HG03442 (cell line): ENCODE results near the gene NCAPG.
"Not testable (repeated sequence)": the region's sequence is repeated elsewhere in the genome, so short reads cannot be mapped to it uniquely, and the experiment has no call there.

ENCODE experiments used
- ATAC-seq: cut with Tn5 transposase; IDR thresholded peaks from one replicate; pipeline ENCODE4 v1.9.1; 2021; ENCODE audit warnings: mild to moderate bottlenecking, moderate library complexity; ENCODE audit not compliant: unreplicated experiment

The NCAPG gene

GRCh38 chr4:17787315-17787714 lies 23.5 kb upstream of the NCAPG start:
- no peak for ATAC-seq

DNA sequence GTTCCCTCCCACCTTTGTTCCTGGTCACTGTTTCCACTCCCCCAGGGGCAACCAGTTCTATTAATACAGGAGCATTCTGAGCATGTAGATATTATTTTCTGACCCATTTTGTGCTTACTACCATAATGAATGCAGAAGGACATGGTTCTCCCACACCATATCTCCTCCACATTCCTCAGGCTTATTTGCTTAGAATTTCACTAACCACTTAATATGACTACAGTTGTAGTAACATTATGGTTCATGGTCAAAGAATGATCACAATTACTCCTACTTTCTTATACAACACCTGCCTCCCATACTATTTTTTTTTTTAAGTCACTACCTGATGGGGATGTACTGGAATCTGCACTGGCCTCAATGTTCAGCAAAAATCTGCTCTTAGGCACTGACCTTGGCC lies 21.8 kb upstream of the NCAPG start:
- ATAC-seq, result no peak

- no peak for ATAC-seq
Measured at GRCh38 chr4:17794730-17795129, 16.0 kb upstream of the NCAPG start.

DNA sequence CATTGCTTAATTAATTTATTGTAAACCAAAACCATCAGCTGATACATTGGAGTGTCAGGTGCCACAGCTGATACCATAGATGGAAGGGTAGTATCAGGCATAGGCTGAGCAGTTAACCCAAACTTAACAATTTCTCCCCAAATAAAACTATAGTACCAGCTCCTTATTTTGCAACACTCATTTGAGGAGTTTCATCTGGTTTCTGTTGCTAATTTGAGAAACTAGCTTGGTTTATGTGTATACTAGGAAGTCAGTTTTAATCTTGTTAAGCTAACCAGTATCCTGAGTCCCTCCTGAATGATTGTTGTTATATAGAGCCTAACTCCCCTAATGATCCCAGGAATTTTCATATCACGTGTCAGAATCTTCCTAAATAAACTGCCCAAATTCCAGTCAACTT lies 13.0 kb upstream of the NCAPG start:
- ATAC-seq, result peak; percentile 52

DNA sequence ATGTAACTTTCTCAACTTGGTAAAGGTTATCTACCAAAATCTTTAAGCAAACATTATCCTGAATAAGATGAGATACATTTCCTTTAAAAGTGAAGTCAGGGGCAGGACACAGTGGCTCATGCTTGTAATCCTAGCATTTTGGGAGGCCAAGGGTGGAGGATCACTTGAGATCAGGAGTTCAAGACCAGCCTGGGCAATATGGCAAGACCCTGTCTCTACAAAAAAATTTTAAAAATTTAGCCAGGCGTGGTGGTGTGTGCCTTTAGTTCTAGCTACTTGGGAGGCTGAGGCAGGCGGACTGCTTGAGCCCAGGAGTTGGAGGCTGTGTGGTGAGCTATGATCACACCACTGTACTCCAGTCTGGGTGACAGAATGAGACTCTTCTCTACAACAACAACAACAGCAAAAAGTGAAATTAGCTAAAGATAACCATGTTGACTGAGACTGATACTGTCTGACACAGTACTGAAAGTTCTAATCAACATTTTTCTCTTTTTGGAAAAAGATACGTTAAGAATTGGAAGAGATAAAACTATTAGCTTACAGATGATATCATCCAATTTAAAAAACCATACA lies 5.1 kb upstream of the NCAPG start:
- no peak for ATAC-seq

GRCh38 chr4:17807446-17807845 lies 3.3 kb upstream of the NCAPG start:
- no peak for ATAC-seq

GRCh38 chr4:17809667-17810066 lies 1.1 kb upstream of the NCAPG start:
- ATAC-seq, result no peak

DNA sequence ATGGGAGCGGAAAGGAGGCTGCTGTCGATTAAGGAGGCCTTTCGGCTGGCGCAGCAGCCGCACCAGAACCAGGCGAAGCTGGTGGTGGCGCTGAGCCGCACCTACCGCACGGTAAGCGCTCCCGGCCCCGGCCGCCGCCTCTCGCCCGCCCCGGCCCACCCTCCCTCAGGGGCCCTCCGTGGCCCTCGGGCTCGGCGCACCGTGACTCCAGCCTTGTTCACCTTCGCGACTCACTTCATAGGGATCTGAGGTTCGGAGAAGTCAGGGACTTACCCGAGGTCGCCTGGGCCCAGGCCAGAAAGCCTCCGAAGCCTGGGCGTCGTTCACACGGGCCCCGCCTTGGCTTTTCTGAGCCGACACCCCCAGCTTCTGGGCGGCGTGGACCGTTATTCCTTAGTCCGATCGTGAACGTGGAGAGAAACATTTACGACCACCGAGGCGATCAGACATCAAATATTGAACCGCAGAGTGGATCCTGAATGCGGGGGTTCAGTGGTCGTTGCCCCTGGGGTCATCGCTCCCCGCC lies 362 bp downstream of the NCAPG start:
- peak; percentile 23 for ATAC-seq

DNA sequence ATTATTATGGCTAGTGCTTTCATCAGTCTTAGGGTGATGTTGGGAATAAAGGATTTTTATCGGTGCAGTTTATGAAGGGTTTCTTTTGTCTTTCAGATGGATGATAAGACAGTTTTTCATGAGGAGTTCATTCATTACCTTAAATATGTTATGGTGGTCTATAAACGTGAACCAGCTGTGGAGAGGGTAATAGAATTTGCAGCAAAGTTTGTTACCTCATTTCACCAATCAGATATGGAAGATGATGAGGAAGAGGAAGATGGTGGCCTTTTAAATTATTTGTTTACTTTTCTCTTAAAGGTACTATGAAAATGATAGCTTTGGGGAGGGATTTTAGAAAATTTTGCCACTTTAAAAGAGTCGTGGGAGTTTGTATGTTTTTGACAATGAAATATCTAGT lies 1.3 kb downstream of the NCAPG start:
- no peak for ATAC-seq

DNA sequence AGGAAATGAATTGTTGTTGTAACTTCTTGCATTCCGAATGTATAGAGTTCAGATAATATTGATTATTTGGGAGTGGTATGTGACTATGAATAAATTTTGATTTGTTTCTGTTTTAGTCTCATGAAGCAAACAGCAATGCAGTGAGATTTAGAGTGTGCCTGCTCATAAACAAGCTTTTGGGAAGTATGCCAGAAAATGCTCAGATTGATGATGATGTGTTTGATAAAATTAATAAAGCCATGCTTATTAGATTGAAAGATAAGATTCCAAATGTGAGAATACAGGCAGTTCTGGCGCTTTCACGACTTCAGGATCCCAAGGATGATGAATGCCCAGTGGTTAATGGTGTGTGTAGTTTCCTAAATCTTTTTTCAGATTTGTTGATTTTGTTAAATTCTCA lies 2.0 kb downstream of the NCAPG start:
- ATAC-seq, result no peak

GRCh38 chr4:17814140-17814539 lies 3.4 kb downstream of the NCAPG start:
- no peak for ATAC-seq

DNA sequence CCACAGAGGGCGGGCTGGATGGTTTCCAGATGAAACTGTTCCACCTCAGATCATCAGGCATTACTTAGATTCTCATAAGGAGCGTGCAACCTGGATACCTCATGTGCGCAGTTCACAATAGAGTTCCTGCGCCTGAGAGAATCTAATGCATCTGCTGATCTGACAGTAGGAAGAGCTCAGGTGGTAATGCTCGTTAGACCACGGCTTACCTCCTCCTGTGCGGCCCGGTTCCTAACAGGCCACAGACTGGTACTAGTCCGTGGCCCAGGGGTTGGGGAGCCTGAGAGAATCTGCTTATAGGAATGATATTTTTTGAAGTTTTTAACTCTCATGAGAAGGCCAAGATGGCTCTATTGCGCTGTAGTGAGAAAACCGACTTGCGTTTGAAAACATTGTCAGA lies 5.4 kb downstream of the NCAPG start:
- ATAC-seq, result no peak

DNA sequence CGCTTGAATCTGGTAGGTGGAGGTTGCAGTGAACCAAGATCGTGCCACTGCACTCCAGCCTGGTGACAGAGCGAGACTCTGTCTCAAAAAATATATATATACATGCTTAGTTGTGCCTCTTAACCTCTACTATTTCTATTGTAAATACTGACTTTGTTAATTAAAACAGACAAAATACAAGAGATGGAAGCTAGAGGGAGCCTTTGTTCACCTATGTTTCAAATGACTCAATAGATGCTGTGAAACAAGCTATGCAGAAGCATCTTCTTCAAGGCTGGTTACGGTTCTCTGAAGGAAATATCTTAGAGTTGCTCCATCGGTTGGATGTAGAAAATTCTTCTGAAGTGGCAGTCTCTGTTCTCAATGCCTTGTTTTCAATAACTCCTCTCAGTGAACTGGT lies 6.2 kb downstream of the NCAPG start:
- peak; percentile 86 for ATAC-seq

DNA sequence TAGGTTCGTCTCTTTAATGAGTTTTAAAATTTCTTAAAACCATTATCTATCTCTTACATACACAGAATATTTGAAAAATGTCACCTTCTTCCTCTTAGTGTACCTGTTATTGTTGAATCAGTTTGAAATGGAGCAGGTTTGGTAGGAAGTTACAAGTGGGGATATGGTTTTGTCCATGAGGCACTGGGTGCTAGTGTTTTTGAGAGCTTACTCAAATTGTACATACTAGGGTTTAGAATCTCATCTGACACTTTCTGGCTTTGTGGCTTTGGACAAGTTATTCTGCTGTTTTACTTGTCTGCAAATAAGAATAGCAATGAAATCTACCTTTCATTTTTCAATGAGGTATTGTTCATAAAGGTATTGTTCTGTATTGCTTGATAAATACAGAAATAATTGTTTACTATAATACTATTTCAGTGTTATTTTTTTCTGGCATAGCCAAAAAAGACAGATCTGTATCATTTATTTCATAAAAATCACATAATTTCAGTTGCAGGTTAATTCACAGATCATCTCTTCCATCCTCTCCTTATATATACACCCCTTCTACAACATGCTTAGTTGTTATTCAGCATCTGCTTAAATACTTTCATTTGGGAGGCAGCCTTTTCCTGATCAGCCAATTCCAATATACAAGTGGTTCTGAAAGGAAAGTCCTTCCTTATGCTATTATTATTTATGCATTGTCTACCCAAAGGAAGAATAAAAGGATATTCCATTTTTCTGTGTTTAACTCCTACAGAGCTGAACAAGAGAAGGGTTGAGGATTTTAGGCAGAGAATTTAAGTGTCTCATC lies 13.3 kb downstream of the NCAPG start:
- ATAC-seq, result no peak

DNA sequence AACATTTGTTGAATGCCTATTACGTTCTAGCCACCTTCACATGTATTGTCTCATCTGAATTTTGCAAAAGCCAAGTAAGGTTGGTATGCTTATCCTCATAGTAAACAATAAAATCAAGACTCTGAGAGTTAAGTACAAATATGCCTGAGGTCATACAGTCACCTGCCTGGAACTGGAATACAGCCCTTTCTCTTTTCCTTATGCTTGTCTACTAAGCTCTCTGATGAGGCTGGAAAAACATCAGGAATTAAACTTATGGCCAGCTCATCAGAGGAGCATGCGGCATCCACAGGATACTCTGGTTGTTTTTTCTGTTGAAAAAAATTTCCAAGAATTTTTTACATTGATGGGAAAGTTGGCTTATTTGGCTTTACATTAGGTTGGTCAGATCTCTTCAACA lies 35.5 kb downstream of the NCAPG start:
- no peak for ATAC-seq

DNA sequence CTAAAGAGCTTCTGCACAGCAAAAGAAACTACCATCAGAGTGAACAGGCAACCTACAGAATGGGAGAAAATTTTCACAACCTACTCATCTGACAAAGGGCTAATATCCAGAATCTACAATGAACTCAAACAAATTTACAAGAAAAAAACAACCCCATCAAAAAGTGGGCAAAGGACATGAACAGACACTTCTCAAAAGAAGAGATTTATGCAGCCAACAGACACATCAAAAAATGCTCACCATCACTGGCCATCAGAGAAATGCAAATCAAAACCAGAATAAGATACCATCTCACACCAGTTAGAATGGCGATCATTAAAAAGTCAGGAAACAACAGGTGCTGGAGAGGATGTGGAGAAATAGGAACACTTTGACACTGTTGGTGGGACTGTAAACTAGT lies 39.5 kb downstream of the NCAPG start:
- not testable (repeated sequence) for ATAC-seq

- ATAC-seq, result no peak
Measured at GRCh38 chr4:17851959-17852358, 41.2 kb downstream of the NCAPG start.

GRCh38 chr4:17854036-17854435 lies 43.3 kb downstream of the NCAPG start:
- no peak for ATAC-seq

DNA sequence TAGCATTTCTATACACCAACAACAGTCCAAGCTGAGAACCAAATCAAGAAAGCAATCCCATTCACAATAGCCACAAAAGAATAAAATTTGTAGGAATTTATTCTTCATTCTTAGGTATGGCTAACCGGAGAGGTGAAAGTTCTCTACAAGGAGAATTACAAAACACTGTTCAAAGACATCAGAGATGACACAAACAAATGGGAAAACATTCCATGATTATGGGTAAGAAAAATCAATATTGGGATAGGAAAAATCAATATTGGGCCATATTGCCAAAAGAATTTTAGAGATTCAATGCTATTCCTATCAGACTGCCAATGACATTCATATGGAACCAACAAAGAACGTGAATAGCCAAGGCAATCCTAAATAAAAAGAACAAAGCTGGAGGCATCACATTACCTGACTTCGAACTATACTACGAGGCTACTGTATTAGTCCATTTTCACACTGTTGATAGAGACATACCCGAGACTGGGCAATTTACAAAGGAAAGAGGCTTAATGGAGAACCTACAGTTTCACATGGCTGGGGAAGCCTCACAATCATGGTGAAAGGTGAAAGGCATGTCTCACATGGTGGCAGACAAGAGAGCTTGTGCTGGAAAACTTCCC lies 49.1 kb downstream of the NCAPG start:
- no peak for ATAC-seq

- not testable (repeated sequence) for ATAC-seq
Measured at GRCh38 chr4:17861906-17862305, 51.1 kb downstream of the NCAPG start.

- no peak for ATAC-seq
Measured at GRCh38 chr4:17865866-17866363, 55.1 kb downstream of the NCAPG start.

GRCh38 chr4:17866810-17867209 lies 56.0 kb downstream of the NCAPG start:
- no peak for ATAC-seq
